ENCODE results near the gene SVIP.

The SVIP gene, protein sequence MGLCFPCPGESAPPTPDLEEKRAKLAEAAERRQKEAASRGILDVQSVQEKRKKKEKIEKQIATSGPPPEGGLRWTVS

DNA sequence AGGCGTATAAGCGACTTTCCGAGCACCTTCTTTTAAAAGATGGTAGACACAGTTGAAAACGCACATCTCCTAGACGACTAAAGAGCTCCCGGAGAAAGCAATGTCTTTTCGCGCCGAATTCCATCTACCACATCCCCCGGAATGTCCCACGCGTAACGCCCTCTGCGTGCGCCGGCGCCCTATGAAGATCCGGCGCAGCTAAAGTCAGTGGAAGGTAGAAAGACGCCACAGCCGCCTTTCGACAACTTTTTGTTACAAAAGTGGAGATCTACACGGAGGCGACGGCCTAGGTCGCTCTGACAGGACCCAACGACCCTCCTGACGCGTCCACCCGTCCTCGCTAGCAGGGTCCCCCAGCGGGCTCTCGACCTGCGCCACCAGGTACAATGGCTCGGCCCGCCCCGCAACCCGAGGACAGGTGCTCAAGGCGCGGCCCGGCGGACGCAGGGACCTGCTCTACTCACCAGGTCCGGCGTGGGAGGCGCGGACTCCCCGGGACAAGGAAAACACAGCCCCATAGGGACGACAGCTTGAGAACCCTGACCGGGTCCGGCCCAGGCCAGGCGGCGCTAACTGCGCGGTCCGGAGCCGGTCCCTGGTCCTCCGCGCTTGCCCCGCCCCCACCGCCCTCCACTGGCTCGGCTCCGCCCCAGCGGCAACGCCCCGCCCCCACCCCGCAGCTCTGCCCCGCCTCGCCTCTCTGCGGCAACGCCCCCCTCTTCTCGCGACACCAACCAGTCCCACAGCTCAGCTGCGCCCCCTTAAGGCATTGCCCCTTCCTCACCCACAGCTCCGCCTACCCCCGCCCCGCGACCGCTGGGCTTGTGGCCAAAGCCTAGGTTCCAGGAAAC lies at the start of gene SVIP:
Gene SVIP (minus strand): TSS at position 571 of the 851 bp plus-strand sequence. CDS start 53 bp downstream, at position 518.
- peak; percentile 84 to 99 (median 96) for DNase-seq
- intact Hi-C loops (cut with DNase I): no loop called here

DNA sequence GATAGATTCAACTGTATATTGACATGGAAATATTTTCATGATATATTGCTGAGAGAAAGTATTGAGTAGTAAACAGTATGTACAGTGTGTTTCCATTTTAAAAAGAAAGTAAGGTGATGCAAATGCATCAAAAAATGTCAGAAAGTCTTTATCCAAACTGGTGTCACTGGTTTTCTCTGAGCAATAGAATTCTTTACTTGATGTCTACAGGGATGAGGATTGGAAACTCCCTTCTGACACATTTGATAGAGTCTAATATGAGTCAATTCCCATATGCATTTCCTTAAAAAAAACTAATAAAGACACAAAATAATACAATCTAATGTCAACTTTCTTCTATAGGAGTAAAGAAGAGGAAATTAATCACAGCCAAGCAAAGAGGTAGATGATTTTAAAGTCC lies 49.0 kb upstream of the SVIP start:
- DNase-seq: no peak
- intact Hi-C loops (cut with DNase I): no loop called here

DNA sequence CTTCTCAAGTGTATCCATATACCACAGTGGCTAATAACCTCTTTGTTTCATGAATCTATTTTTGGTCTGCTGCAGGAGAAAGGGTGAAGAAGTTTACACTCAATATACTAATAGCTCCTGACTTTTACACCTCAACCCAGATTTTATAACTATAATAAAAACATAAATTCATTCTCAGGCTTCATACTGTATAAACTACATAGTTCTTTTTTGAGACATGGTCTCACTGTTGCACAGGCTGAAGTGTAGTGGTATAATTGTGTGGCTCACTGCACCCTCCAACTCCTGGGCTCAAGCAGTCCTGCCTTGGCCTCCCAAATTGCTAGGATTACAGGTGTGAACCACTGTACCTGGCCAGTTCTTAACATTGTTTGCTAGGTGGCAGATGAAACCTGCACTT lies 48.4 kb upstream of the SVIP start:
- DNase-seq: no peak
- intact Hi-C loops (cut with DNase I): no loop called here

DNA sequence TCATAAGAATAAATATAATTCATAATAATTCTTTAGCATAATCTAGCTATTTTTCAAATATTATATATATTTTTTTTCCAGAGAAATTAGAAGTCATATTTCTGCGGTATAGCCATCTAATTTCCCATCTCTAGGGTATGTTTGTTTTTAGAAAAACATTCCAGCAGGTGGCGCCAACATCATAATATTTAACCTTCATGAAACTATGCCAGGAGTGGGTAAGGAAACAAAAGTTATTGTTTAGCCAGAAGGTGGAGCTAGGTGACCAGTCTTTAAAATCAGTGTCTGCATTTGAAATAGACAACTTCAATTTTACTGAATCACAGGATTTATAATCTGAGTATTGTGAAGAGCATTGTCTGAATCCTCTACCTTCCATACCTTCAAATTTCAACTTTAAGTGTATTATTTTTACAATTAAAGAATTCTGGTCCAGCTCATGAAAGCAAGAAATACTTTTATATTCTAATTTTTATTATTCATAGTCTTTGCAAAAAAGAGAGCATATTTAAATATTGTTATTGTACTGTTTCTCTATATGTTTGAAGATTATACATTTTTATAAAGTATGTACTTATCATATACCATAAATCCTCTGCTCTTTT lies 46.4 kb upstream of the SVIP start:
- intact Hi-C loops (cut with DNase I): no loop called here
- DNase-seq: peak in 36 of 42 donors; percentile 8 to 87 (median 58)

DNA sequence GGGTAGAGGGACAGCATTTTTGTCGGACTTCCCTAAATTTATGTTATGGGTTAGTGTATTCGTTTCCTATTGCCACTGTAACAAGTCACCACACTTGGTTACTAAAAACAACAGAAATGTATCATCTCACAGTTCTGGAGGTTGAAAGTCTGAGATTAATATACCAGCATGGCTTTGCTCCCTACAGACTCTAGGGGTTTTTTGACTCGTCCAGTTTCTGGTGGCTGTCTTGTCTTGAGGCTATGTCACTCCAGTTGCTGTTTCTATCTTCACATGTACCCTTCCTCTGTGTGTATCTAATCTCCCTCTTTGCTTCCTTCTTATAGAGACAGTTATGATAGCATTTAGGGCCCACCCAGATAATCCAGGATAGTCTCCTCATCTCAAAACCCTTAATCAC lies 39.7 kb upstream of the SVIP start:
- no peak for DNase-seq
- intact Hi-C loops (cut with DNase I): no loop called here

DNA sequence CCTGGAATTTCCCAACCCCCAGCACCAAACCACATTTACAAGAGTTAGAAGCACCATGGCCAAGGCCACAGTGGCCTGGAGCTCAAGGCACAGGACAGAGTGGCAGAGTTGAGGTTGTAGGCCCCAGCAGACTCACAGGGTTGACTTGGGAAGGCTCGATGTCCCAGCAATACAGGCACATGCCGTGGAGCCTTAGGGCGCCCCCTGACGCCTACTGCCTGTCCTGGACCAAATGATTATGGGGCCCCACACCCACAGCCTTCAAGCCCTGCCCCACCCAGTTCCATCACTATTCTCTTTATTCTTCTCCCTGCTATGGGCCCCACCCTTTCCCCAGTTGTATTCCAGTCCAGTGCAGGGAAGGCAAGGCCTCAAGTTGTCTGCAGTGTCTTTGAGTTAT lies 30.6 kb upstream of the SVIP start, which contains the start of gene CCDC179:
Gene CCDC179 (minus strand): TSS at position 234 of the 400 bp plus-strand sequence. CDS start 53 bp downstream, at position 181.
- DNase-seq: no peak
- intact Hi-C loops (cut with DNase I): no loop called here

DNA sequence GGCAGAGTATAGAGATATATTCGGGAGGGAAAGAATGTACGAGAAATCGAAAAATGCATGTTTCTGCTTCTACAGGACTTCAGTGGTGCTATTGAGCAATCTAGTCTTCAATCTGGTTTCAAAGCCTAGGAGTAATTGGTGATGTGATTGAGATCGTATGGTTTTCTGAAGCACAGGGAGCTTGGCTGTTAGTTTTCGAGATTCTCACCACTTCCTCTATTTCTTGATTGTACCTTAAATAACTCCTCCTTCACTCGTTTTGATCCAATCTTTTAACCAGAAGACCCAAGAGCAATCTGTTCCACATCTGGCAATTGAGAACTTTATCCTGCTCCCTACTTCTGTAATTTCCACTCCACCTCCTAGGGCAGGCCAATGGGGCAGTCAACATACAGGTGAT lies 30.2 kb upstream of the SVIP start:
- DNase-seq: no peak
- intact Hi-C loops (cut with DNase I): no loop called here

DNA sequence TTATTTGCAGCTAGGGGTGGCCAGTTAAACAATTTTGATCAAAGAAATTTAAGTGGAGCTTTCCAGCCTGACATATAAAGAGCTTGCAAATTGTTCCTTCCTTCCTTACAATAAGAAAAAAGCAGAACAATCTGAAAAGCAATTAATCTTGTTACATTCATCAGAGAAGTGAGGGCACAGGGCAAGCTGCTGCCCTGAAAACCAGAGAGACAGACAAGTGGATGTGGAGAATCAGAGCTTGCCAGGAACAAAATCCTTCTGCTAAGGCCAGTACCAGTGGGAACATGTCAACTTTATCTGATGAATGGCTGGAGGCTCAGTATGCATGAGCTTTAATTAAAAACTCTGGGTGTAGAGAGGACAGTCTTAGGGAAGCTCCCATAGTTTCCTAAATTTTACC lies 21.9 kb upstream of the SVIP start:
- intact Hi-C loops (cut with DNase I): no loop called here
- no peak for DNase-seq

DNA sequence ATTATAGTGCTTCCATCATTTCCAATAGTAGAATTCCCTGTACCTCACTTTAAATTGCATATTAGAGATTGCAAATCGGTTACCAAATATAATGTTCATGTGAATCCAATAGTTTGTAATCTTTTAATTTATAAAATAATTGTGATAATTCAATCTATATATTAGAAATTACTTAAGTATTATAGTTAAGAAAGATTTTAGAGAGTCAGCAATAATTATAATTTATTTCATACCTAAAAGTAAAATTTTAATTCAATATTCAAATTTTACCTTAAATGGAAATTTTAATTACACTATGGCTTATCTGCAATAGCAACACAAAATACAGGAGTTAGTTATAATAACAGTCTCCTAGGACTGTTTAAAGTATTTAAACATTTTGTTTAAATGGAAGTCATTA lies 17.1 kb upstream of the SVIP start:
- intact Hi-C loops (cut with DNase I): no loop called here
- no peak for DNase-seq

DNA sequence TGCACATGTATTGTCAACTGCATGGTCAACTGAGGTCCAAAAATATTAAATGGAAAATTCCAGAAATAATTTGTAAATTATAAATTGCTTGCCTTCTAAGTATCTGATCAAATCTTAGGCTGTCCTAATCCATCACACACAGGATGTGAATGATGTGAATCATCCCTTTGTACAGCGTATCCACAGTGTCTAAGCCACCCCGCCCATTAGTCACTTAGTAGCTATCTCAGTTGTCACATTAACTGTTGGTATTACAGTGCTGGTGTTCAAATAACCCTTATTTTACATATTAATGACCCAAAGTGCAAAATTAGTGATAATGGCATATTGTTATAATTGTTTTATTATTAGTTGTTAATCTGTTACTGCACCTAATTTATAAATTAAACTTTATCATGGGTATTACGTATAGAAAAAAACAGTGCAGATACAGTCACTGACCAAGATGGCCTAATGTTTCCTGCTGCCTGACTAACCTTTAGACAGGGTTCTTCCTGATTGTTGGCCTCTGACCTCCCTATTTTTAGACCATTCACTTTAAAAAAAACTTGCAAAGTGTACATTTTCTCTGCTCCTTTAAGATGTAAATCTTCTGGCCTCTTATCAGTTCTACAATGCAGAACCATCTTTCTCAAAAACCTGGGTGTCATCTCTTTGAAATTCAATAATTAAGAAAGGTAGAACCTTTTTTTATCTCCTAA lies 2.9 kb upstream of the SVIP start:
- intact Hi-C loops (cut with DNase I): no loop called here
- peak in 3 of 42 donors; percentile 14 to 19 (median 15) for DNase-seq

DNA sequence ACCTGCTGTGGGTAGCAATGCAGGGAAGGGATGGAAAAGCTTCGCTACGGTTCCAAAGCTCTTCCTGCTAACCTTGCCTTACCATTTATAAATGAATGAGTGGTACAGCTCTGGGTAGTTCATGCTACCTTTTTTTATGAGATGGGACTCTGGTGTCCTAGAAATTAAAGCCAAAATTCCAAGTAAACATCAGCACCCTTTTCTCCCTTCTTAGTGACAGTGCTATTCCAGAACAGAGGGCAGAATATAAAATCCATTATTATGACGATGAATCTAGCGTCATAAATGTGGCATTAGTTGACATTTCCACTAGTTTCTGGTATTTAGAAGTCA lies 447 bp upstream of the SVIP start:
- no peak for DNase-seq
- intact Hi-C loops (cut with DNase I): no loop called here

DNA sequence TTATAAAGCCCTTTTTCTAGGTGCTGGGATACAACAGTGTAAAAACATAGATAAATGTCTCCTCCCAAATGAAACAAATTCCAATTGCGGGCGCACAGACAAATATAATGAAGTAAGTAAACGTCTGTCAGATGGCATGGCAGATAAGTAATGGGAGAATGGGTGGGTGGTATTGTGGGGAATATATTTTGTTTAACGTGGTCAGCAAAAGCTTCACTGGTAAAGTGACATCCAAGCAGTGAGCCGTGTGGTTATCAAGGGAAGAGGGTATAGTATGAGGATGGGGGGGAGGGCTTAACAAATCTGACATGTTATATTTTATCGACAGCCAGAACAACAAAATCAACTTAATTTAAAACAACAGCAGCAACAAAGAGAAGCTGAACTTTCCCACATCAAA lies 1.2 kb downstream of the SVIP start:
- intact Hi-C loops (cut with DNase I): no loop called here
- DNase-seq: no peak

DNA sequence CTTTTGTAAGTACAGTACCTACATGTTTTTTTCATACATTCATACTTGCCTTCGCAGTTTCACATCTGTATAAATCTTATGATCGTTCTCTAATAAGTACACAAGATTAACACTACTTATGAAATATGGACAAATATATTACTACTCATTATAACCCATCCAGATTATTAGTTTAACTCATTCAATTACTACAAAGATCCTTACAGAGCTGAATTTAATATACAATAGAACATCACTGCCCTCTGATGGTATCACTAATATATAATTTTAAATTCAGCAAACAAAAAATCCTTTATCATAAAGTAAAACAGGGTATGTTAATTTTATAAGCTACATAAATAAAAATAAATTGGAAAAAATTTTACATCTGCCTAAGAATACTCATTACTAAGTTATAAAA lies 7.4 kb downstream of the SVIP start:
- intact Hi-C loops (cut with DNase I): no loop called here
- no peak for DNase-seq

DNA sequence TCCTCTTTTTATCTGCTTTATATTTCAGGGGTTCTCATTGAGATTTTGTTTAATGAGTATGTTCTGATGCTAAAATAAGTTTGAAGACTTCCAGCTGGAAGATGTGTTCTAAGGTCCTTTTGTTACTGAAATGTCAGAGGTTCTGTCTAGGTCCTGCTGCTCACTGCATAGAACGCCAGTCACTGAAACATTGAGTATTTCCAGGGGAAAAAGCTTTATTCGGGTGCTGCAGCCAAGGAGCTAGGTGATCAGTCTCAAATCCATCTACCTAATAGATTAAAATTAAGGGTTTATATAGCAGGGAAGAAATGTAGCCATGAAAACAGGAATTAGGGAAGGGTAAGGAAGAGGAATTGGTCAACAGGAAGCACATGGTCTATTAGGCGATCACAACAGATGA lies 19.7 kb downstream of the SVIP start:
- intact Hi-C loops (cut with DNase I): no loop called here

DNA sequence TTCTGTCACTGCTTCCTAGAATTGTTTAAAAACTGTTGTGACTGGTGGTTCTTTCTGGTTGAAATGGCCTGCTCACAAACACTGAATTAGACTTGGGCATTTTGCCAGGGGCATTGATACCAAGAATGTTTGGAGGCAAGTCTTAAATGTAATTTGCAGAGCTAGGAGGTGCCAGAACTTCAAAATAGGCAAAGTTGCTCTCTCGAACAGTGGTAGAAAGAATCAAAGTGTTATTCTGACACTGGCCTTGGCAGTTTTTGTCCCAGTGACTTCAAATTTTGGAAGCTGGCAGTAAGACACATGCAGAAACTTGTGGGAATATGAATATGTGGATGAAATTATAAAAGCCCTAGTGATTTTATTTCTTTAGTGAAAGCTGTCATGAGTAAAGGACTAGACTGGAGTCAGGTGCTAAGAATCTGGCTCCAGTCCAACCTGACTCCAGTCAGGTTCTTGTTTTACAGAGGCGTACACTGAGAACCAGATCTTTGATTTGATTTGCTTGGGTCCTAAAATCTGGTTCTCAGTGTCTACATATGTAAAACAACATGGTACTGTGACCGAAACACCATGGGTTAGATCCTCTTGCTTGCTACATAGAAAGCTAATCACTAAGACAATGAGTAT lies 20.9 kb downstream of the SVIP start:
- intact Hi-C loops (cut with DNase I): no loop called here
- peak in 3 of 42 donors; percentile 8 to 25 (median 17) for DNase-seq

More for the DNA sequence above, 19.7 kb downstream of the SVIP start:
- no peak for DNase-seq

DNA sequence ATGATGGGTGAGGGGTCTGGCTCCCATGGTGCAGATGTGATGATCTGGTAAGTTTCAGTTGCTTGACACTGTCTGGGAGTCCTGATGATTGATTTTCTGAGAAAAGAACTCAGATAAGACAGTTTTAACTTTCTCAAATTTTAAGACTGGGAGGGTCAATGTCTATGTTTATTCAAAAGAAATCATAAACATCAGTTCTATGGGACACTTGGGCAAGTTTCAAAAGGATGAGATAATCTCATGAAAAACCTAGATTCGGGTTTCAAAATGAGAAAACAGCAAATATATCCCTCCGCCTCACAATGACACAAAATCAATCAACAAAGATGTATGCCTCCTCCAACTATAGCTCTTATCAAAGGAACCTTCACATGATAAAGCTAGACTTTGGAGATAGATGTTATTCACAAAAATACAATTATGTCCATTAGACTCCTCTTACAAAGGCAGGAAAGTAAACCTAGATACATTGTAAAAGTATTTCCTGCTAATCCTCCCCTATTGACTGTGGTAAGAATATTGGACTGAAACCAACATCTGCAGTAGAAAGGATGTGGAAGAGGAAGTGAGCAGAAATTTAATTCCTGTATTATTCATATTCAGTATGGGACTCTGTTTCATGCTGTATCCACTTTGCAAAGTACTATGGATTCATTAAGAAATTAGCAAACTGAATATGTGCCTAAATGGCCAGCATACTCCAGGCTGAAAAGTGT lies 21.6 kb downstream of the SVIP start:
- intact Hi-C loops (cut with DNase I): no loop called here
- DNase-seq: no peak

DNA sequence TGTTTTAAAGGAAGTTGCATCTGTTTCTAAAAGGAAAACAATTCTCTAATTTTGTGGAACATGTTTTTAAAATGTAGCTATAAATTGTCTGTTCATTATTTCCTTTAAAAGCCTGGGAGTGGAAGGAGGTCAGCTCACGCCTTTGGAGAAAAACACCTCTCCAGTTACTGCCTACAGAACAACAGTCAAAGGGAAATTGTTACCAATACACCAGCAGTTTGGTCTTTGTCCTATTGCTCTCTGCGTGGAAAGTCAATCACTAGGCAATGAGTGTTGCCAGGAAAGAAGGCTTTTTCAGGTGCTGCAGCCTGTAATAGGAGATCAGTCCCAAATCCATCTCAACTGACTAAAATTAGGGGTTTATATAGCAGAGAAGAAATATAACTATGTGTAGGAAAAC lies 22.2 kb downstream of the SVIP start:
- intact Hi-C loops (cut with DNase I): no loop called here
- DNase-seq: no peak

DNA sequence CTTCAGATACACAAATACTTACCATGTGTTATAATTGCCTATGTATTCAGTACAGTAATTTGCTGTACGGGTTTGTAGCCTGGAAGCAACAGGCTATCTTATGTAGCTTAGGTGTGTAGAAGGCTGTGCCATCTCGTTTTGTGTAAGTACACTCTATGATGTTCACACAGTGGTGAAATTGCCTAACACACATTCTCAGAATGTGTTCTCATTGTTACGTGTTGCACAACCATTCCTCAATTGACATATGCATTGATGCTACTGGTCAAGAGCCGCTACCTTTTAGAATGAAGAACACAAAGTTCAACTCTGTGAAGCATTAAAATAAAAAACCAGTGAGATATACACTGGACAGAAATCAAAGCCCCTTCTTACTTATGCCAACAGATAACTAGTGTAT lies 26.7 kb downstream of the SVIP start:
- DNase-seq: no peak
- intact Hi-C loops (cut with DNase I): no loop called here

DNA sequence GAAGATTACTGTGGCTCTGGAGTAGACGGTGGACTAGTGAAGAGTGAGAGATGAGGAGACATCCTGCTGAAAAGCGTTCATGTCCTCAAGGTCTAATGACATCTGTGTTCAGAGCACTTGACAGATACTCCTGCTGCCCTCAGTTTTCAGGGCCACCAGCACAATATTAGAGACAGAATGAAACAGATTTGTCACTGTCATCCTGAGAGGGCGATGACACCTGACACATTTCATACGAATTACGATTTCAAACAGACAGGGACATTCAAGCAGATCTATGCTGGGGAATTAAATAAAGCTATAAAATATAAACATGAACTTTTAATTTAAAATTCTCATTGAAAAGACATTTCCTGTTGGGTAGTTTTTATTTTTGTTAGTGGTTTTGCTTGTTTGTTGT lies 29.1 kb downstream of the SVIP start:
- no peak for DNase-seq
- intact Hi-C loops (cut with DNase I): no loop called here

All from head of caudate nucleus (tissue), 42 donors.